ENCODE measurements around the gene MUC4. TPM values are rescaled to one million over a fixed set of nuclear protein-coding genes. Genes with fewer than 3 reads are reported as not detected.
"Not testable (repeated sequence)": the region's sequence is repeated elsewhere in the genome, so short reads cannot be mapped to it uniquely, and the experiment has no call there.

Gene MUC4
- total and polyA plus RNA-seq, 2 experiments from 2014 or later: 1.3 TPM

- H3K4me3 Mint-ChIP-seq; H3F3A ChIP-seq (replicated peaks; ENCODE audit: low read depth); H3K27me3 ChIP-seq (ENCODE audit: insufficient read depth); H2AFZ ChIP-seq; H3K9me3 Mint-ChIP-seq; DNase-seq (ENCODE audit: low spot score); H3K27ac Mint-ChIP-seq; H3K79me2 ChIP-seq (replicated peaks; ENCODE audit: insufficient read depth); H3K36me3 ChIP-seq (ENCODE audit: insufficient read depth); H3K36me3 Mint-ChIP-seq (ENCODE audit: low read depth); H3K4me3 ChIP-seq; H4K20me1 ChIP-seq (replicated peaks; ENCODE audit: insufficient read depth); ATAC-seq; H3K4me2 ChIP-seq; H3K27ac ChIP-seq (ENCODE audit: low read depth); H3K9me2 ChIP-seq (ENCODE audit: insufficient read depth); H3K27me3 Mint-ChIP-seq (ENCODE audit: insufficient read depth, low read depth, poor library complexity): not testable (repeated sequence)
- peaks cover 26% of the 10 kb centered on the region for H3K4me1 Mint-ChIP-seq
- H3K4me1 ChIP-seq (ENCODE audit: insufficient read depth): peaks cover 22% of the 10 kb centered on the region
These were observed 90.8 kb downstream of the MUC4 start, which contains the start of gene MUC20 for GRCh38 chr3:195720831-195721506. TSS of gene MUC20 (plus strand) at chr3:195720978. CDS start at chr3:195721008, 30 bp downstream.

DNA sequence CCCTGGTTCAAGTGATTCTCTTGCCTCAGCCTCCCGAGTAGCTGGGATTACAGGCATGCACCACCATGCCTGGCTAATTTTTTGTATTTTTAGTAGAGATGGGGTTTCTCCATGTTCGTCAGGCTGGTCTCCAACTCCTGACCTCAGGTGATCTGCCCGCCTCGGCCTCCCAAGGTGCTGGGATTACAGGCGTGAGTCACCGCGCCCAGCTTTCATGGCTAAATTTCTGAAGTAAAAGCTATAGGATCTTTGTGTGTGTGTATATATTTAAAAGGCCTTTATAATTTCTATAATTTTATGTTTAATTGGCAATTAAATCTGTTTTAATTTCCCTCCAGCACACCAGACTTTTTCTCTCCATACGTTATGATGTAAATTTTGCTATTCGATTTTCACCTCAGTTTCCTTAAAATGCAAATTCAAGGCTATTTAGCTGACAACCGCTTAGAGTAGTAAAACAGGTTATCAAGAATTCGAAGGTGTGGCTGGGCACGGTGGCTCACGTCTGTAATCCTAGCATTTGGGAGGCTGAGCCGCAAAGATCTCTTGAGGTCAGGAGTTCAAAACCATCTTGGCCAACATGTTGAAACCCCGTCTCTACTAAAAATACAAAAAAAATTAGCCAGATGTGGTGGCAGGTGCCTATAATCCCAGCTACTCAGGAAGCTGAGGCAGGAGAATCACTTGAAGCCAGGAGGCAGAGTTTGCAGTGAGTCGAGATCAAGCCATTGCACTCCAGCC lies 92.0 kb downstream of the MUC4 start:
- H3K27ac ChIP-seq (ENCODE audit: low read depth); H3K27me3 ChIP-seq (ENCODE audit: insufficient read depth); ATAC-seq; DNase-seq (ENCODE audit: low spot score); H3K27ac Mint-ChIP-seq; H2AFZ ChIP-seq; H3K4me3 Mint-ChIP-seq; H3K27me3 Mint-ChIP-seq (ENCODE audit: insufficient read depth, low read depth, poor library complexity); H3K36me3 ChIP-seq (ENCODE audit: insufficient read depth); H3K4me2 ChIP-seq; H3K36me3 Mint-ChIP-seq (ENCODE audit: low read depth); H3K79me2 ChIP-seq (replicated peaks; ENCODE audit: insufficient read depth); H3K9me2 ChIP-seq (ENCODE audit: insufficient read depth); H3K4me3 ChIP-seq; H3F3A ChIP-seq (replicated peaks; ENCODE audit: low read depth); H3K9me3 Mint-ChIP-seq; H4K20me1 ChIP-seq (replicated peaks; ENCODE audit: insufficient read depth): not testable (repeated sequence)
- peaks cover 22% of the 10 kb centered on the region for H3K4me1 ChIP-seq (ENCODE audit: insufficient read depth)
- H3K4me1 Mint-ChIP-seq: peaks cover 26% of the 10 kb centered on the region

- no peaks in the 10 kb centered on the region for H4K20me1 ChIP-seq (replicated peaks; ENCODE audit: insufficient read depth)
- peak overlapping the region; percentile 61 for H2AFZ ChIP-seq
- TF ChIP-seq NANOG (IDR thresholded peaks at IDR 0.05; ENCODE audit: borderline replicate concordance): no peak
- no peak for TF ChIP-seq EZH2phosphoT487 (IDR thresholded peaks at IDR 0.05; ENCODE audit: unreplicated experiment)
- TF ChIP-seq ZNF114 (CRISPR knock-in tag; IDR thresholded peaks at IDR 0.05): no peak
- TF ChIP-seq ZNF331 (CRISPR knock-in tag; IDR thresholded peaks at IDR 0.05; ENCODE audit: low read depth): no peak
- no peak for TF ChIP-seq EZH2 (IDR thresholded peaks at IDR 0.05; ENCODE audit: low read depth, unreplicated experiment)
- TF ChIP-seq STAT1 (IDR thresholded peaks at IDR 0.05; ENCODE audit: unreplicated experiment): no peak
- TF ChIP-seq, protein P1, sequence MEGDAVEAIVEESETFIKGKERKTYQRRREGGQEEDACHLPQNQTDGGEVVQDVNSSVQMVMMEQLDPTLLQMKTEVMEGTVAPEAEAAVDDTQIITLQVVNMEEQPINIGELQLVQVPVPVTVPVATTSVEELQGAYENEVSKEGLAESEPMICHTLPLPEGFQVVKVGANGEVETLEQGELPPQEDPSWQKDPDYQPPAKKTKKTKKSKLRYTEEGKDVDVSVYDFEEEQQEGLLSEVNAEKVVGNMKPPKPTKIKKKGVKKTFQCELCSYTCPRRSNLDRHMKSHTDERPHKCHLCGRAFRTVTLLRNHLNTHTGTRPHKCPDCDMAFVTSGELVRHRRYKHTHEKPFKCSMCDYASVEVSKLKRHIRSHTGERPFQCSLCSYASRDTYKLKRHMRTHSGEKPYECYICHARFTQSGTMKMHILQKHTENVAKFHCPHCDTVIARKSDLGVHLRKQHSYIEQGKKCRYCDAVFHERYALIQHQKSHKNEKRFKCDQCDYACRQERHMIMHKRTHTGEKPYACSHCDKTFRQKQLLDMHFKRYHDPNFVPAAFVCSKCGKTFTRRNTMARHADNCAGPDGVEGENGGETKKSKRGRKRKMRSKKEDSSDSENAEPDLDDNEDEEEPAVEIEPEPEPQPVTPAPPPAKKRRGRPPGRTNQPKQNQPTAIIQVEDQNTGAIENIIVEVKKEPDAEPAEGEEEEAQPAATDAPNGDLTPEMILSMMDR (conservative IDR thresholded peaks at IDR 0.05; ENCODE audit: low read depth in 2 of 2): no peak
- H3K27me3 ChIP-seq (ENCODE audit: insufficient read depth): no peaks in the 10 kb centered on the region
- H3K27me3 Mint-ChIP-seq (ENCODE audit: insufficient read depth, low read depth, poor library complexity): peaks cover 11% of the 10 kb centered on the region
- H3K36me3 Mint-ChIP-seq (ENCODE audit: low read depth): peaks cover 6% of the 10 kb centered on the region; the same call in 1 of the 3 replicates
- peaks cover 22% of the 10 kb centered on the region for H3K4me1 ChIP-seq (ENCODE audit: insufficient read depth)
- no peaks in the 10 kb centered on the region for H3K9me2 ChIP-seq (ENCODE audit: insufficient read depth)
- peaks cover 26% of the 10 kb centered on the region for H3K4me1 Mint-ChIP-seq
- no peaks in the 10 kb centered on the region for H3F3A ChIP-seq (replicated peaks; ENCODE audit: low read depth)
- H3K4me3 Mint-ChIP-seq: no peak overlapping the region
- no peaks in the 10 kb centered on the region for H3K36me3 ChIP-seq (ENCODE audit: insufficient read depth)
- no peak overlapping the region for H3K4me3 ChIP-seq
- 0 out of 2 replicates have a peak overlapping the region, but pooled peaks have one; percentile 16 for H3K27ac ChIP-seq (ENCODE audit: low read depth)
- no peak overlapping the region; the same call in 1 of the 2 replicates for H3K4me2 ChIP-seq
- peak overlapping the region; percentile 10; the same call in 1 of the 2 replicates for H3K27ac Mint-ChIP-seq
- H3K79me2 ChIP-seq (replicated peaks; ENCODE audit: insufficient read depth): no peaks in the 10 kb centered on the region
- ATAC-seq: no peak
- peaks cover 9% of the 10 kb centered on the region for H3K9me3 Mint-ChIP-seq
- no peak for DNase-seq (ENCODE audit: low spot score)
These were observed 93.2 kb downstream of the MUC4 start for GRCh38 chr3:195718477-195718984.
